SK-N-SH treated with all-trans-retinoic acid at 6 μM for 48 hours (cell line): ENCODE measurements around the gene TMEM114.

Experiments
- ATAC-seq: fragments of 200-7000 bp; cut with Tn5 transposase; 3 replicates; pipeline ENCODE4 v1.9.1; 2020; ENCODE audit warnings: mild to moderate bottlenecking, moderate library complexity
- ARNTL ChIP-seq: fragments of 450-650 bp; formaldehyde crosslinking; IDR thresholded peaks from 2 replicates; pipeline ENCODE4 v1.5.0; 2020; ENCODE audit warnings: low read depth, mild to moderate bottlenecking, moderate library complexity, borderline replicate concordance
- CSDC2 ChIP-seq: fragments of 250-450 bp; sonication (Bioruptor Pico); IDR thresholded peaks from 2 replicates; pipeline ENCODE4 v1.5.0; 2020; ENCODE audit warnings: mild to moderate bottlenecking, moderate library complexity
- CSRNP3 ChIP-seq: fragments of 250-450 bp; sonication (Bioruptor Pico); IDR thresholded peaks from 2 replicates; pipeline ENCODE4 v1.5.1; 2021; ENCODE audit warnings: mild to moderate bottlenecking, moderate library complexity
- ESRRG ChIP-seq: fragments of 250-450 bp; sonication (Bioruptor Pico); IDR thresholded peaks from 2 replicates; pipeline ENCODE4 v1.6.1; 2021; ENCODE audit warnings: mild to moderate bottlenecking
- GLIS3 ChIP-seq: fragments of 250-450 bp; sonication (Bioruptor Pico); IDR thresholded peaks from 2 replicates; pipeline ENCODE4 v1.5.0; 2020; ENCODE audit warnings: mild to moderate bottlenecking, moderate library complexity
- ISL1 ChIP-seq: fragments of 250-450 bp; sonication (Bioruptor Pico); IDR thresholded peaks from 2 replicates; pipeline ENCODE4 v2.1.2; 2022; ENCODE audit warnings: mild to moderate bottlenecking, moderate library complexity
- PATZ1 ChIP-seq: fragments of 250-450 bp; sonication (Bioruptor Pico); IDR thresholded peaks from 2 replicates; pipeline ENCODE4 v1.8.0; 2020; ENCODE audit warnings: mild to moderate bottlenecking, moderate library complexity, borderline replicate concordance
- POU6F1 ChIP-seq: fragments of 250-450 bp; sonication (Bioruptor Pico); IDR thresholded peaks from 2 replicates; pipeline ENCODE4 v1.8.0; 2021; ENCODE audit warnings: low read depth, mild to moderate bottlenecking, moderate library complexity, borderline replicate concordance
- PPARA ChIP-seq: fragments of 250-450 bp; sonication (Bioruptor Pico); IDR thresholded peaks from 2 replicates; pipeline ENCODE4 v1.5.0; 2020; ENCODE audit warnings: mild to moderate bottlenecking, borderline replicate concordance
- RARB ChIP-seq: fragments of 250-450 bp; sonication (Bioruptor Pico); IDR thresholded peaks from 2 replicates; pipeline ENCODE4 v1.8.0; 2021; ENCODE audit warnings: mild to moderate bottlenecking, moderate library complexity
- SNAI2 ChIP-seq: fragments of 250-450 bp; sonication (Bioruptor Pico); IDR thresholded peaks from 2 replicates; pipeline ENCODE4 v1.5.0; 2020; ENCODE audit warnings: mild to moderate bottlenecking, moderate library complexity
- TCF4 ChIP-seq: fragments of 250-450 bp; sonication (Bioruptor Pico); IDR thresholded peaks from 2 replicates; pipeline ENCODE4 v1.8.0; 2021; ENCODE audit warnings: mild to moderate bottlenecking, moderate library complexity, borderline replicate concordance
- TOX ChIP-seq: fragments of 250-450 bp; sonication (Bioruptor Pico); IDR thresholded peaks from 2 replicates; pipeline ENCODE4 v1.8.0; 2021; ENCODE audit warnings: mild to moderate bottlenecking, moderate library complexity, borderline replicate concordance
- TSHZ2 ChIP-seq: fragments of 250-450 bp; sonication (Bioruptor Pico); IDR thresholded peaks from 2 replicates; pipeline ENCODE4 v1.5.0; 2020; ENCODE audit warnings: mild to moderate bottlenecking, moderate library complexity
- ZC3H10 ChIP-seq: fragments of 250-450 bp; sonication (Bioruptor Pico); IDR thresholded peaks from 2 replicates; pipeline ENCODE4 v1.5.1; 2021; ENCODE audit warnings: mild to moderate bottlenecking, moderate library complexity
- ZFP3 ChIP-seq: fragments of 250-450 bp; sonication (Bioruptor Pico); IDR thresholded peaks from 2 replicates; pipeline ENCODE4 v1.5.0; 2020; ENCODE audit warnings: mild to moderate bottlenecking, moderate library complexity
- ZFP30 ChIP-seq: fragments of 450-650 bp; formaldehyde crosslinking; IDR thresholded peaks from 2 replicates; pipeline ENCODE4 v1.5.0; 2022; ENCODE audit warnings: mild to moderate bottlenecking, moderate library complexity
- ZNF565 ChIP-seq: fragments of 450-650 bp; formaldehyde crosslinking; conservative IDR thresholded peaks from 2 replicates; pipeline ENCODE4 v1.5.0; 2020; ENCODE audit warnings: low read depth, mild to moderate bottlenecking, moderate library complexity
- ZNF70 ChIP-seq: fragments of 450-650 bp; formaldehyde crosslinking; IDR thresholded peaks from 2 replicates; pipeline ENCODE4 v1.5.0; 2020; ENCODE audit warnings: mild to moderate bottlenecking, moderate library complexity
- ZNF8 ChIP-seq: fragments of 450-650 bp; formaldehyde crosslinking; IDR thresholded peaks from 2 replicates; pipeline ENCODE4 v1.5.0; 2020; ENCODE audit warnings: mild to moderate bottlenecking, moderate library complexity

TMEM114 gene

GRCh38 chr16:8537691-8538342 lies 52.5 kb downstream of the TMEM114 start:
- no peak for ATAC-seq
- no peak for TF ChIP-seq SNAI2
- no peak for TF ChIP-seq PATZ1 (CRISPR knock-in tag)
- TF ChIP-seq ZFP3 (CRISPR knock-in tag): no peak
- no peak for TF ChIP-seq ZFP30 (CRISPR knock-in tag)
- TF ChIP-seq POU6F1 (CRISPR knock-in tag): no peak
- TF ChIP-seq ZNF8 (CRISPR knock-in tag): no peak
- TF ChIP-seq CSRNP3 (CRISPR knock-in tag): no peak
- TF ChIP-seq GLIS3 (CRISPR knock-in tag): no peak
- no peak for TF ChIP-seq TSHZ2
- no peak for TF ChIP-seq ISL1 (CRISPR knock-in tag)
- no peak for TF ChIP-seq ZNF70 (CRISPR knock-in tag)
- no peak for TF ChIP-seq RARB
- TF ChIP-seq, all 23 proteins: peak for 0

GRCh38 chr16:8533509-8533908 lies 56.8 kb downstream of the TMEM114 start:
- ATAC-seq: no peak
- TF ChIP-seq POU6F1 (CRISPR knock-in tag) (no peak), ZC3H10 (CRISPR knock-in tag) (no peak), ARNTL (CRISPR knock-in tag) (no peak), ESRRG (CRISPR knock-in tag) (no peak), CSRNP3 (CRISPR knock-in tag) (no peak), ZNF8 (CRISPR knock-in tag) (no peak), RARB (no peak), ISL1 (CRISPR knock-in tag) (no peak), SNAI2 (no peak), GLIS3 (CRISPR knock-in tag) (no peak), PPARA (CRISPR knock-in tag) (no peak), TSHZ2 (no peak), TCF4 (CRISPR knock-in tag) (no peak), ZNF565 (CRISPR knock-in tag) (no peak), ZFP3 (CRISPR knock-in tag) (no peak), PATZ1 (CRISPR knock-in tag) (no peak), TOX (no peak), CSDC2 (CRISPR knock-in tag) (no peak)
